Diencephalon (tissue), 1 donor: ENCODE measurements around the gene TCP11L2. TPM values are rescaled to one million over a fixed set of nuclear protein-coding genes. Genes with fewer than 3 reads are reported as not detected.

Experiments
- small RNA-seq: library from RNA; depleted of rRNA; stranded (forward); fragments of <200 nt; gene quantifications from one replicate; pipeline ENCODE3, GENCODE V24; 2014
- total RNA-seq: library from RNA; depleted of rRNA; stranded (reverse); fragments of >200 nt; gene quantifications from one replicate; pipeline ENCODE4 v1.2.3, GENCODE V29; 2014

Gene TCP11L2
- total RNA-seq: 53.5 TPM

GRCh38 chr12:106302401-106303201 is at the start of gene TCP11L2:
TCP11L2 (plus strand) TSS chr12:106302733; CDS start chr12:106311076, 8,343 bp downstream.

GRCh38 chr12:106357549-106358395 is 55.2 kb downstream of the TCP11L2 start, which contains the start of gene POLR3B:
POLR3B (plus strand) TSS chr12:106357748; CDS start chr12:106357880, 132 bp downstream.

Small RNA genes lying within 50 kb of the gene (small RNA-seq; reads per million reads assigned to genes)
- not detected for gene RNU7-94P

Other genes starting within 250 kb of the TCP11L2 start
- gene NUAK1, start 163.8 kb upstream of the TCP11L2 start, total RNA-seq: 26.8 TPM
- gene CKAP4, start 54.7 kb upstream of the TCP11L2 start, total RNA-seq: 40.6 TPM
- gene POLR3B, start 55.0 kb downstream of the TCP11L2 start, total RNA-seq: 20.3 TPM